Measurements from ENCODE around the gene CFAP97.

DNA sequence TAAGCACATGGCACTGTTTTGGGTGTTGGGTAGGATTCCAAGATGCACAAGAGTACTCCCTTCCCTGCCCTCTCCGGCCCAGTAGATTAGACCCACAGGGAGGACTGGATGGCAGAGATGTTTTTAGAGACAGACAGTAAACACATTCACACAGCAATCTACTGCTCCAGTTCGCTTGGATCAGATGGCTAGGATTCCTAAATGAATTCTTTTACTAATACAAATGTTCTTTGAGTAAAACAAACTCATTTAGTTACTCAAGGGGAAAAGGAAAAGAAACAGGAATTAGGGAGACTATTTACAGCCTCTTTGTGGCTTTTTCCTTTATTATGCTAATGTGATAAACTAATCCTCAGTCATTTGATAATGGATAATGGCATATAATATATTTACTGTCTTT, 11.5 kb upstream of the CFAP97 start:
- TF ChIP-seq, protein P1, sequence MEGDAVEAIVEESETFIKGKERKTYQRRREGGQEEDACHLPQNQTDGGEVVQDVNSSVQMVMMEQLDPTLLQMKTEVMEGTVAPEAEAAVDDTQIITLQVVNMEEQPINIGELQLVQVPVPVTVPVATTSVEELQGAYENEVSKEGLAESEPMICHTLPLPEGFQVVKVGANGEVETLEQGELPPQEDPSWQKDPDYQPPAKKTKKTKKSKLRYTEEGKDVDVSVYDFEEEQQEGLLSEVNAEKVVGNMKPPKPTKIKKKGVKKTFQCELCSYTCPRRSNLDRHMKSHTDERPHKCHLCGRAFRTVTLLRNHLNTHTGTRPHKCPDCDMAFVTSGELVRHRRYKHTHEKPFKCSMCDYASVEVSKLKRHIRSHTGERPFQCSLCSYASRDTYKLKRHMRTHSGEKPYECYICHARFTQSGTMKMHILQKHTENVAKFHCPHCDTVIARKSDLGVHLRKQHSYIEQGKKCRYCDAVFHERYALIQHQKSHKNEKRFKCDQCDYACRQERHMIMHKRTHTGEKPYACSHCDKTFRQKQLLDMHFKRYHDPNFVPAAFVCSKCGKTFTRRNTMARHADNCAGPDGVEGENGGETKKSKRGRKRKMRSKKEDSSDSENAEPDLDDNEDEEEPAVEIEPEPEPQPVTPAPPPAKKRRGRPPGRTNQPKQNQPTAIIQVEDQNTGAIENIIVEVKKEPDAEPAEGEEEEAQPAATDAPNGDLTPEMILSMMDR (IDR thresholded peaks at IDR 0.05; ENCODE audit: insufficient read depth, low read length), result no peak
- TF ChIP-seq POLR2AphosphoS5 (IDR thresholded peaks at IDR 0.05; ENCODE audit: low read depth) (no peak), SPI1 (IDR thresholded peaks at IDR 0.05; ENCODE audit: borderline replicate concordance, low read depth) (no peak), GABPA (IDR thresholded peaks at IDR 0.05; ENCODE audit: low read depth) (no peak)
- TF ChIP-seq, protein P2, sequence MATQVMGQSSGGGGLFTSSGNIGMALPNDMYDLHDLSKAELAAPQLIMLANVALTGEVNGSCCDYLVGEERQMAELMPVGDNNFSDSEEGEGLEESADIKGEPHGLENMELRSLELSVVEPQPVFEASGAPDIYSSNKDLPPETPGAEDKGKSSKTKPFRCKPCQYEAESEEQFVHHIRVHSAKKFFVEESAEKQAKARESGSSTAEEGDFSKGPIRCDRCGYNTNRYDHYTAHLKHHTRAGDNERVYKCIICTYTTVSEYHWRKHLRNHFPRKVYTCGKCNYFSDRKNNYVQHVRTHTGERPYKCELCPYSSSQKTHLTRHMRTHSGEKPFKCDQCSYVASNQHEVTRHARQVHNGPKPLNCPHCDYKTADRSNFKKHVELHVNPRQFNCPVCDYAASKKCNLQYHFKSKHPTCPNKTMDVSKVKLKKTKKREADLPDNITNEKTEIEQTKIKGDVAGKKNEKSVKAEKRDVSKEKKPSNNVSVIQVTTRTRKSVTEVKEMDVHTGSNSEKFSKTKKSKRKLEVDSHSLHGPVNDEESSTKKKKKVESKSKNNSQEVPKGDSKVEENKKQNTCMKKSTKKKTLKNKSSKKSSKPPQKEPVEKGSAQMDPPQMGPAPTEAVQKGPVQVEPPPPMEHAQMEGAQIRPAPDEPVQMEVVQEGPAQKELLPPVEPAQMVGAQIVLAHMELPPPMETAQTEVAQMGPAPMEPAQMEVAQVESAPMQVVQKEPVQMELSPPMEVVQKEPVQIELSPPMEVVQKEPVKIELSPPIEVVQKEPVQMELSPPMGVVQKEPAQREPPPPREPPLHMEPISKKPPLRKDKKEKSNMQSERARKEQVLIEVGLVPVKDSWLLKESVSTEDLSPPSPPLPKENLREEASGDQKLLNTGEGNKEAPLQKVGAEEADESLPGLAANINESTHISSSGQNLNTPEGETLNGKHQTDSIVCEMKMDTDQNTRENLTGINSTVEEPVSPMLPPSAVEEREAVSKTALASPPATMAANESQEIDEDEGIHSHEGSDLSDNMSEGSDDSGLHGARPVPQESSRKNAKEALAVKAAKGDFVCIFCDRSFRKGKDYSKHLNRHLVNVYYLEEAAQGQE (IDR thresholded peaks at IDR 0.05; ENCODE audit: insufficient replicate concordance, low read depth), result no peak

Measured in HL-60 (cell line).